OCI-LY3 (cell line): Measurements from ENCODE around the gene TMEM129.

Experiments
- H2AFZ ChIP-seq: fragments of 200-600, 300-600 bp; shearing (Covaris generic); 2 replicates; pipeline ENCODE4 v1.6.0; 2014; ENCODE audit warnings: antibody characterized with exemption, low read depth, low read length
- H3K27ac ChIP-seq: fragments of 200-600, 300-600 bp; sonication (generic); 2 replicates; pipeline ENCODE4 v1.5.1; 2014; ENCODE audit warnings: mild to moderate bottlenecking, low read length, moderate library complexity, mixed read lengths
- H3K27me3 ChIP-seq: fragments of 200-600, 300-600 bp; sonication (generic); 2 replicates; pipeline ENCODE4 v1.6.1; 2014; ENCODE audit warnings: low read depth, low read length, mixed read lengths
- H3K36me3 ChIP-seq: fragments of 200-600, 300-600 bp; sonication (generic); replicated peaks from 2 replicates; pipeline ENCODE3; 2014; ENCODE audit warnings: low read depth, low read length, mixed read lengths
- H3K4me1 ChIP-seq: fragments of 300-600, 200-600 bp; sonication (generic); 2 replicates; pipeline ENCODE4 v1.6.1; 2014; ENCODE audit warnings: low read length, mixed read lengths
- H3K4me2 ChIP-seq: fragments of 200-600, 300-600 bp; sonication (generic); 2 replicates; pipeline ENCODE4 v1.6.1; 2014; ENCODE audit warnings: low read length, mixed read lengths
- H3K4me3 ChIP-seq: fragments of 300-600, 200-600 bp; sonication (generic); 2 replicates; pipeline ENCODE4 v1.5.1; 2014; ENCODE audit warnings: antibody characterized with exemption, mild to moderate bottlenecking, low read length, moderate library complexity
- H3K79me2 ChIP-seq: fragments of 300-600, 200-600 bp; shearing (Covaris generic); 2 replicates; pipeline ENCODE4 v1.6.1; 2014; ENCODE audit warnings: mild to moderate bottlenecking, low read length, mixed read lengths
- H3K9ac ChIP-seq: fragments of 300-600, 200-600 bp; shearing (Covaris generic); 2 replicates; pipeline ENCODE4 v1.6.0; 2014; ENCODE audit warnings: mild to moderate bottlenecking, low read length, moderate library complexity
- H3K9me3 ChIP-seq: fragments of 200-600, 300-600 bp; shearing (Covaris generic); 2 replicates; pipeline ENCODE4 v1.6.1; 2014; ENCODE audit warnings: low read length, mixed read lengths; ENCODE audit not compliant: insufficient read depth
- H4K20me1 ChIP-seq: fragments of 200-600, 300-600 bp; sonication (generic); 2 replicates; pipeline ENCODE4 v1.6.1; 2016; ENCODE audit warnings: low read length, mixed read lengths; ENCODE audit not compliant: insufficient read depth
- CTCF ChIP-seq: fragments of 200-600, 300-600 bp; sonication (generic); IDR thresholded peaks from 2 replicates; pipeline ENCODE4 v1.5.1; 2014; ENCODE audit warnings: antibody characterized with exemption, low read length, low read depth
- EZH2phosphoT487 ChIP-seq: fragments of 200-600 bp; shearing (Covaris generic); IDR thresholded peaks from 2 replicates; pipeline ENCODE4 v1.6.1; 2018; ENCODE audit warnings: antibody characterized with exemption, mixed run types, low read depth

TMEM129 gene

GRCh38 chr4:1735215-1735614 is 14.1 kb upstream of the TMEM129 start:
- H3K4me1 ChIP-seq, result no peaks in the 10 kb centered on the region
- H3K4me2 ChIP-seq, result no peak overlapping the region
- H3K36me3 ChIP-seq, result peaks cover 88% of the 10 kb centered on the region
- no peaks in the 10 kb centered on the region for H4K20me1 ChIP-seq
- H3K27ac ChIP-seq, result no peak overlapping the region
- H3K79me2 ChIP-seq, result peaks cover 16% of the 10 kb centered on the region
- H3K9ac ChIP-seq, result no peak overlapping the region
- TF ChIP-seq CTCF (no peak), EZH2phosphoT487 (no peak)
- H3K9me3 ChIP-seq, result peaks cover 18% of the 10 kb centered on the region; the same call in 1 of the 2 replicates
- H2AFZ ChIP-seq, result no peak overlapping the region
- no peaks in the 10 kb centered on the region for H3K27me3 ChIP-seq
- H3K4me3 ChIP-seq, result no peak overlapping the region

GRCh38 chr4:1732911-1733310 is 11.8 kb upstream of the TMEM129 start:
- Histone ChIP-seq H3K27me3 (no peaks in the 10 kb centered on the region), H3K9me3 (peaks cover 10% of the 10 kb centered on the region; the same call in 1 of the 2 replicates), H2AFZ (no peak overlapping the region), H3K79me2 (peaks cover 35% of the 10 kb centered on the region), H3K36me3 (peaks cover 86% of the 10 kb centered on the region), H3K4me1 (no peaks in the 10 kb centered on the region), H3K4me3 (no peak overlapping the region), H3K9ac (no peak overlapping the region), H3K4me2 (no peak overlapping the region), H3K27ac (no peak overlapping the region), H4K20me1 (peaks cover 4% of the 10 kb centered on the region; the same call in 1 of the 2 replicates)
- TF ChIP-seq EZH2phosphoT487, result no peak
- no peak for TF ChIP-seq CTCF

GRCh38 chr4:1731180-1731579 is 10.1 kb upstream of the TMEM129 start:
- no peak overlapping the region for H3K9ac ChIP-seq
- H4K20me1 ChIP-seq, result peaks cover 11% of the 10 kb centered on the region
- H3K9me3 ChIP-seq, result no peaks in the 10 kb centered on the region
- H3K27me3 ChIP-seq, result no peaks in the 10 kb centered on the region
- H3K79me2 ChIP-seq, result peaks cover 53% of the 10 kb centered on the region
- peaks cover 83% of the 10 kb centered on the region for H3K36me3 ChIP-seq
- no peak overlapping the region for H3K27ac ChIP-seq
- no peaks in the 10 kb centered on the region for H3K4me1 ChIP-seq
- no peak overlapping the region for H2AFZ ChIP-seq
- no peak overlapping the region for H3K4me2 ChIP-seq
- TF ChIP-seq EZH2phosphoT487, result no peak
- no peak for TF ChIP-seq CTCF
- no peak overlapping the region for H3K4me3 ChIP-seq

GRCh38 chr4:1730532-1731135 is 9.5 kb upstream of the TMEM129 start:
- Histone ChIP-seq H3K9me3 (no peaks in the 10 kb centered on the region), H3K27ac (no peak overlapping the region), H3K4me3 (no peak overlapping the region), H4K20me1 (peaks cover 13% of the 10 kb centered on the region), H3K79me2 (peaks cover 58% of the 10 kb centered on the region), H2AFZ (no peak overlapping the region), H3K4me2 (no peak overlapping the region), H3K9ac (no peak overlapping the region), H3K36me3 (peaks cover 84% of the 10 kb centered on the region), H3K27me3 (no peaks in the 10 kb centered on the region), H3K4me1 (no peaks in the 10 kb centered on the region)
- no peak for TF ChIP-seq CTCF
- no peak for TF ChIP-seq EZH2phosphoT487
